ENCODE results near the gene GNAS. TPM values are rescaled to one million over a fixed set of nuclear protein-coding genes. Genes with fewer than 3 reads are reported as not detected.

GNAS gene
- total RNA-seq, 1 donor from 2014 or later = 2,003 TPM

DNA sequence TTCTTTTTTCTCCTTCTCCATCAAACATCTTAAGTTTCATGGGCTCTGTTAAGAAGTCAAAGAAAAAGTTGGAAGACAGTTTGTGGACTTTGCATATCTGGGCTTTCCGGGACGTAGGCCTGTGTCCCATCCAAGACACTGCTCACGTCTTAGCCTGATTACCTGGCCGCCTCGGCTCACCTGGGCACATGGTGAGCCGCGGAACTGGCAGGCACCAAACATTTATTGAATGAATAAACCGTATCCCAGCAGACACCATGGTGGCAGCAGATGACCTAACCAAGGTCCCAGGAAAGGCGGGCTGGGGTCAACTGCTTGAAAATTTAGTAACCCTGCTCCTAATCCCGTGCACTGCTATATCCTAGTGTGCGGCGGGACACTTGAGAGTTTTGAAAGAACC, 35.6 kb downstream of the GNAS start:
- no peaks in the 10 kb centered on the region for H3K27me3 Mint-ChIP-seq (ENCODE audit: low read depth, unreplicated experiment)
- peaks cover 11% of the 10 kb centered on the region for H3K79me2 ChIP-seq (ENCODE audit: insufficient read depth, low read length)
- no peak for DNase-seq (ENCODE audit: low read depth)
- no peaks in the 10 kb centered on the region for H3K27me3 ChIP-seq (ENCODE audit: insufficient read depth, low read length)
- peaks cover 4% of the 10 kb centered on the region for H4K20me1 ChIP-seq (ENCODE audit: insufficient read depth, low read length)
- peaks cover 9% of the 10 kb centered on the region for H3K4me1 Mint-ChIP-seq (ENCODE audit: low read depth, unreplicated experiment)
- H2AFZ ChIP-seq (ENCODE audit: low read depth, low read length) = peak overlapping the region; percentile 81
- H3K9me3 Mint-ChIP-seq (ENCODE audit: unreplicated experiment) = no peaks in the 10 kb centered on the region
- H3K36me3 Mint-ChIP-seq (ENCODE audit: low read depth, unreplicated experiment) = no peaks in the 10 kb centered on the region
- H3K36me3 ChIP-seq (ENCODE audit: insufficient read depth, low read length) = no peaks in the 10 kb centered on the region
- no peak overlapping the region for H3K27ac ChIP-seq (ENCODE audit: low read depth, low read length)
- H3K4me3 Mint-ChIP-seq (ENCODE audit: unreplicated experiment) = peak overlapping the region; percentile 84
- H3K4me2 ChIP-seq (ENCODE audit: low read length) = peak overlapping the region; percentile 88
- peak overlapping the region; percentile 50 for H3K27ac Mint-ChIP-seq (ENCODE audit: unreplicated experiment)
- H3K4me3 ChIP-seq (ENCODE audit: insufficient read depth, low read depth, low read length) = peak overlapping the region; percentile 76
- H3K9me3 ChIP-seq (ENCODE audit: insufficient read depth, low read depth, low read length) = no peaks in the 10 kb centered on the region
- H3K4me1 ChIP-seq (ENCODE audit: insufficient read depth, low read length) = peaks cover 5% of the 10 kb centered on the region
- TF ChIP-seq, protein P1, sequence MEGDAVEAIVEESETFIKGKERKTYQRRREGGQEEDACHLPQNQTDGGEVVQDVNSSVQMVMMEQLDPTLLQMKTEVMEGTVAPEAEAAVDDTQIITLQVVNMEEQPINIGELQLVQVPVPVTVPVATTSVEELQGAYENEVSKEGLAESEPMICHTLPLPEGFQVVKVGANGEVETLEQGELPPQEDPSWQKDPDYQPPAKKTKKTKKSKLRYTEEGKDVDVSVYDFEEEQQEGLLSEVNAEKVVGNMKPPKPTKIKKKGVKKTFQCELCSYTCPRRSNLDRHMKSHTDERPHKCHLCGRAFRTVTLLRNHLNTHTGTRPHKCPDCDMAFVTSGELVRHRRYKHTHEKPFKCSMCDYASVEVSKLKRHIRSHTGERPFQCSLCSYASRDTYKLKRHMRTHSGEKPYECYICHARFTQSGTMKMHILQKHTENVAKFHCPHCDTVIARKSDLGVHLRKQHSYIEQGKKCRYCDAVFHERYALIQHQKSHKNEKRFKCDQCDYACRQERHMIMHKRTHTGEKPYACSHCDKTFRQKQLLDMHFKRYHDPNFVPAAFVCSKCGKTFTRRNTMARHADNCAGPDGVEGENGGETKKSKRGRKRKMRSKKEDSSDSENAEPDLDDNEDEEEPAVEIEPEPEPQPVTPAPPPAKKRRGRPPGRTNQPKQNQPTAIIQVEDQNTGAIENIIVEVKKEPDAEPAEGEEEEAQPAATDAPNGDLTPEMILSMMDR (IDR thresholded peaks at IDR 0.05; ENCODE audit: insufficient read depth, low read depth, low read length) = no peak
- no peak for TF ChIP-seq EZH2 (IDR thresholded peaks at IDR 0.05; ENCODE audit: insufficient read depth, low read length)
- FAIRE-seq = no peak
- peak overlapping the region; percentile 84 for H3K9ac ChIP-seq (ENCODE audit: low read length)

DNA sequence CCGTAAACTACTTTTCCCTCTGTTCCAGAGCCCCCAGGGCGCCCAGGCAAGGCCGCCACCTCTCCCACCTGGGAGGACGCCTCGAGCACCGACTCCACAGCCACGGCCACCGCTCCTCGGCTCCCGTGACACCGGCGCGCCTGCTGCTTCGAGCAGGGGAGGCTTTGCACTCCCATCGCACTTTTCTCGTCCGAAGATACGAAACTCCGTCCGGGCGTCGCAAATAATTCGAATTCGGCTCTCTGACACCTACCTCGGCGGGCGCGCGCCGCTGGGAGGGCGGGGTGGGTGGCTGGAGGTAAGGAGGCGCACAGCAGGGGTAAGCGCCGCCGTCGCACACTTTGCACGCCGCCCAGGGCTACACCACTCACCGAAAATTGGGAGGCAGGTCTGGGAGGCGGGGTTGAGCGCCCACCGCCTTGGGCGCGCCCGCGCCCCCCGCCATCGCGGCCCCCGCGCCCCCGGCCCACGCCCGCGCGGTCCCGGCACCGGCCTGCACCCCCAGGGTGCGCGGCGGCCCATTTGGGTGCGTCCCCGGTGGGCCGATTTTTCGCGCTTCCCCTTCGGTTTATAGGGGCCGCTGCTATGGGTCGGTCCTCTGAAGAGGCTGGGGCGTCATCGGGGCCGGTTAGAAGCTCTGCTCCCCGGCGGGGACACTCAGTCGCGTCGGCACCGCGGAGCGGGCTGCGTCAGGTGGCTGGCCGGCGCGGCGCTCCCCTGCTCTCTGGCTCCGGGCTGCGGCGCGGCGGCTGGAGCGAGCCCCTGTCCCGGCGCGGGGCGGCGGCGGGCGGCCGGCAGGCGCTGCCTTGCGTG, 36.2 kb downstream of the GNAS start:
- no peak overlapping the region for H3K27ac Mint-ChIP-seq (ENCODE audit: unreplicated experiment)
- peak overlapping the region; percentile 81 for H2AFZ ChIP-seq (ENCODE audit: low read depth, low read length)

More for the DNA sequence above, 36.2 kb downstream of the GNAS start:
- no peaks in the 10 kb centered on the region for H3K36me3 Mint-ChIP-seq (ENCODE audit: low read depth, unreplicated experiment)
- DNase-seq (ENCODE audit: low read depth) = peak; percentile 60
- peaks cover 10% of the 10 kb centered on the region for H4K20me1 ChIP-seq (ENCODE audit: insufficient read depth, low read length)
- H3K79me2 ChIP-seq (ENCODE audit: insufficient read depth, low read length) = peaks cover 18% of the 10 kb centered on the region
- peaks cover 3% of the 10 kb centered on the region for H3K4me1 Mint-ChIP-seq (ENCODE audit: low read depth, unreplicated experiment)
- no peaks in the 10 kb centered on the region for H3K9me3 Mint-ChIP-seq (ENCODE audit: unreplicated experiment)
- peak overlapping the region; percentile 76 for H3K4me3 ChIP-seq (ENCODE audit: insufficient read depth, low read depth, low read length)
- FAIRE-seq = no peak
- H3K4me1 ChIP-seq (ENCODE audit: insufficient read depth, low read length) = peaks cover 4% of the 10 kb centered on the region
- TF ChIP-seq, protein P1 (IDR thresholded peaks at IDR 0.05; ENCODE audit: insufficient read depth, low read depth, low read length) = no peak
- no peak for TF ChIP-seq EZH2 (IDR thresholded peaks at IDR 0.05; ENCODE audit: insufficient read depth, low read length)
- H3K4me2 ChIP-seq (ENCODE audit: low read length) = peak overlapping the region; percentile 88
- H3K27me3 ChIP-seq (ENCODE audit: insufficient read depth, low read length) = no peaks in the 10 kb centered on the region
- peak overlapping the region; percentile 84 for H3K4me3 Mint-ChIP-seq (ENCODE audit: unreplicated experiment)
- peak overlapping the region; percentile 84 for H3K9ac ChIP-seq (ENCODE audit: low read length)
- no peak overlapping the region for H3K27ac ChIP-seq (ENCODE audit: low read depth, low read length)
- no peaks in the 10 kb centered on the region for H3K27me3 Mint-ChIP-seq (ENCODE audit: low read depth, unreplicated experiment)
- H3K36me3 ChIP-seq (ENCODE audit: insufficient read depth, low read length) = no peaks in the 10 kb centered on the region
- H3K9me3 ChIP-seq (ENCODE audit: insufficient read depth, low read depth, low read length) = no peaks in the 10 kb centered on the region
